Glutamatergic neuron (in vitro differentiated cells): Measurements from ENCODE around the gene ATP6V1B1. TPM values are rescaled to one million over a fixed set of nuclear protein-coding genes. Genes with fewer than 3 reads are reported as not detected.
A peak's percentile ranks its signal among the peaks of the same experiment; 100 is the strongest.

Experiments used
- DNase-seq: peaks from one replicate; pipeline ENCODE4 v3.0.0; 2022
- H3K27ac Mint-ChIP-seq: one replicate; pipeline ENCODE4 v1.8.0; 2020; ENCODE audit warnings: mild to moderate bottlenecking, mixed read lengths, inconsistent platforms; ENCODE audit not compliant: unreplicated experiment
- H3K27me3 Mint-ChIP-seq: one replicate; pipeline ENCODE4 v1.8.0; 2020; ENCODE audit warnings: mild to moderate bottlenecking, moderate library complexity, mixed read lengths, inconsistent platforms; ENCODE audit not compliant: unreplicated experiment
- H3K36me3 Mint-ChIP-seq: one replicate; pipeline ENCODE4 v1.8.0; 2020; ENCODE audit warnings: mild to moderate bottlenecking, mixed read lengths, inconsistent platforms; ENCODE audit not compliant: unreplicated experiment
- H3K4me1 Mint-ChIP-seq: one replicate; pipeline ENCODE4 v1.8.0; 2020; ENCODE audit warnings: mild to moderate bottlenecking, low read depth, mixed read lengths, inconsistent platforms; ENCODE audit not compliant: unreplicated experiment
- H3K4me3 Mint-ChIP-seq: one replicate; pipeline ENCODE4 v1.8.0; 2020; ENCODE audit warnings: mild to moderate bottlenecking, mixed read lengths, inconsistent platforms; ENCODE audit not compliant: unreplicated experiment
- H3K9me3 Mint-ChIP-seq: one replicate; pipeline ENCODE4 v1.8.0; 2020; ENCODE audit warnings: mild to moderate bottlenecking, moderate library complexity, mixed read lengths, inconsistent platforms; ENCODE audit not compliant: unreplicated experiment
- total RNA-seq: library from RNA; stranded (reverse); fragmentation: NEBNext Ultra II Directional; extraction: Animal tissue kit (Norgen Biotek cat#: 25700); gene quantifications from one replicate; pipeline ENCODE4 v1.2.1, GENCODE V29; 2021; ENCODE audit not compliant: unreplicated experiment
- TF ChIP-seq, protein P1 (sequence below): fragments of 200-600 bp; sonication (generic); IDR thresholded peaks from one replicate; pipeline ENCODE4 v1.5.0; 2021; ENCODE audit not compliant: partially characterized antibody, unreplicated experiment

Gene ATP6V1B1
- total RNA-seq, 1 donor from 2014 or later, result not detected

DNA sequence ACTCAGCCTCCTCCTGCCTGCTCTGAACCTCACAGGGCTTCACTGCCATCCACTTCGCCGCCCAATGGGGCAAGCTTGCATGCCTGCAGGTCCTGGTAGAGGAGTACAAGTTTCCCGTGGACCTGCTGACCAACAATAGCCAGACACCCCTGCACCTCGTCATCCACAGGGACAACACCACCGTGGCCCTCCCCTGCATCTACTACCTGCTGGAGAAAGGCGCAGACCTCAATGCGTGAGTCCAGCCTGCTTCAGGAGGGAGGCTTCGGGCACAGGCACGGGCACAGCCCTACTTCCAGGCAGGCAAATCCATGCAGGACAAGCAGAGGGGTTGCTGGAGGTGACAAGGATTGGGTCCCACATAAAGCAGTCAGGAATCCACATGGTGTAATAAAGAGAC, 43.9 kb downstream of the ATP6V1B1 start:
- no peaks in the 10 kb centered on the region for H3K36me3 Mint-ChIP-seq
- no peak for DNase-seq
- H3K9me3 Mint-ChIP-seq, result peaks cover 11% of the 10 kb centered on the region
- H3K4me3 Mint-ChIP-seq, result peak overlapping the region; percentile 79
- H3K27me3 Mint-ChIP-seq, result peaks cover 5% of the 10 kb centered on the region
- H3K27ac Mint-ChIP-seq, result peak overlapping the region; percentile 82
- H3K4me1 Mint-ChIP-seq, result peaks cover 16% of the 10 kb centered on the region
- TF ChIP-seq, protein P1, sequence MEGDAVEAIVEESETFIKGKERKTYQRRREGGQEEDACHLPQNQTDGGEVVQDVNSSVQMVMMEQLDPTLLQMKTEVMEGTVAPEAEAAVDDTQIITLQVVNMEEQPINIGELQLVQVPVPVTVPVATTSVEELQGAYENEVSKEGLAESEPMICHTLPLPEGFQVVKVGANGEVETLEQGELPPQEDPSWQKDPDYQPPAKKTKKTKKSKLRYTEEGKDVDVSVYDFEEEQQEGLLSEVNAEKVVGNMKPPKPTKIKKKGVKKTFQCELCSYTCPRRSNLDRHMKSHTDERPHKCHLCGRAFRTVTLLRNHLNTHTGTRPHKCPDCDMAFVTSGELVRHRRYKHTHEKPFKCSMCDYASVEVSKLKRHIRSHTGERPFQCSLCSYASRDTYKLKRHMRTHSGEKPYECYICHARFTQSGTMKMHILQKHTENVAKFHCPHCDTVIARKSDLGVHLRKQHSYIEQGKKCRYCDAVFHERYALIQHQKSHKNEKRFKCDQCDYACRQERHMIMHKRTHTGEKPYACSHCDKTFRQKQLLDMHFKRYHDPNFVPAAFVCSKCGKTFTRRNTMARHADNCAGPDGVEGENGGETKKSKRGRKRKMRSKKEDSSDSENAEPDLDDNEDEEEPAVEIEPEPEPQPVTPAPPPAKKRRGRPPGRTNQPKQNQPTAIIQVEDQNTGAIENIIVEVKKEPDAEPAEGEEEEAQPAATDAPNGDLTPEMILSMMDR, result no peak

- Mint-ChIP-seq H3K4me3 (no peak overlapping the region), H3K27me3 (peaks cover 5% of the 10 kb centered on the region)
- no peak for DNase-seq
These were observed 45.7 kb downstream of the ATP6V1B1 start for GRCh38 chr2:70981421-70981820.

DNA sequence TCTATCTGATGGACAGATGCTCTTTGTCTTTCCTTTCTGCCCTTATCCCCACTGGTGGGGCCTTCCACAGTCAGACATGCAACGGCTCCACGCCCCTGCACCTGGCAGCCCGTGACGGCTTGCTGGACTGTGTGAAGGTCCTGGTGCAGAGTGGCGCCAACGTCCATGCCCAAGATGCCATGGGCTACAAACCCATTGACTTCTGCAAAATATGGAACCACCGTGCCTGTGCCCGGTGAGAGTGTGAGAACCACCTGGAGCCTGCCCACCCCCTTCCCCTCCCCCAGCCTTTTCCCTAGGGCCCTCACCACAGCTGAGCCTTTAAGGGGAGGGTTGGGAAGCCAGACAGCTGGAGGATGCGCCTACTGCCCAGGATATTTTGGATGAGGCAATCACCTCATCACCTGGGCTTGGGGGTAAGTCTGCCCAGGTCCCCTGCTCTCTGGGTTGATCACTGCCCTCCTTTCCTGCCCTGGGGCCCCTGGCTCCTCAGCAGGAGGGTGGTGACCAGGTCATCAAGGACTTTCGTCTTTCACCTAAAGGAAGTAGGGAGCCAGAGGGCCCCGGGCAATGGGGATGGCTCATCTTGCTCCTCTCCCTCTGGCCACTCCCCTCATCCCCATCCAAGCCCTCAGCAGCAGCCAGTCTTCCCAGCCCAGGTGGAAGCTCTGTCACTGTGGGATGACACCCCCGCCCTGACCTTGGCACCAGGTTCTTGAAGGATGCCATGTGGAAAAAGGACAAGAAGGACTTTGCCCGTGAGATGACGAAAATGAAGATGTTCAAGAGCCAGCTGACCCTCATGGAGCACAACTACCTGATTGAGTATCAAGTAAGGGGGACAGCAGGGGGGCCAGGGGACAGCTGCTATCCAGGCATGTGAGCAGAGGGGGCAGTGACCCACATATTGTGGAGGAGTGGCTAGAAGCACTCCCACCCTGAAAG, 46.4 kb downstream of the ATP6V1B1 start:
- no peak overlapping the region for H3K4me3 Mint-ChIP-seq
- TF ChIP-seq, protein P1, result no peak
- H3K27ac Mint-ChIP-seq, result no peak overlapping the region
- H3K36me3 Mint-ChIP-seq, result peaks cover 5% of the 10 kb centered on the region
- no peak for DNase-seq
- peaks cover 5% of the 10 kb centered on the region for H3K27me3 Mint-ChIP-seq
- H3K4me1 Mint-ChIP-seq, result peaks cover 17% of the 10 kb centered on the region
- peaks cover 9% of the 10 kb centered on the region for H3K9me3 Mint-ChIP-seq

More at GRCh38 chr2:70981421-70981820, 45.7 kb downstream of the ATP6V1B1 start:
- TF ChIP-seq, protein P1, result no peak
- no peak overlapping the region for H3K27ac Mint-ChIP-seq
- H3K4me1 Mint-ChIP-seq, result peaks cover 17% of the 10 kb centered on the region
- H3K36me3 Mint-ChIP-seq, result peaks cover 5% of the 10 kb centered on the region
- peaks cover 11% of the 10 kb centered on the region for H3K9me3 Mint-ChIP-seq

DNA sequence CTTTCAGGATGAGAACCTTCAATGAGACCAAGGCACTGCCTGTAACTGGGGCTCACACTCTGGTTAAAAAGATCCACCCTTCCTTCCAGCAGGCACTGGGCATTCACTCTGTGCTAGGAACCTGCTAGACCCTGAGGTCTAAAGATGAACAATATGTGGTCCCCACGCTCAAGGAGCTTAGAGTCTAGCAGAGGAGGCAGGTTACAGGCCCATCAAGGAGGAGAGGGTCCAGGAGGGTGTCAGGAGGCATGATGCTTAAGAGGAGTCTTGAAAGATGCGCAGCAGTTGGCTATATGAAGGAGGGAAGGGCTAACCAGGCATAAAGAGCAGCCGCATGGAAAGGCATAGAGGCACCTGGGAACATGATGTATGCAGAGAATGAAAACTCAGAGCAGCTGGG, 47.3 kb downstream of the ATP6V1B1 start:
- DNase-seq, result no peak
- H3K27me3 Mint-ChIP-seq, result peaks cover 5% of the 10 kb centered on the region
- peak overlapping the region; percentile 6 for H3K4me3 Mint-ChIP-seq
- peaks cover 8% of the 10 kb centered on the region for H3K9me3 Mint-ChIP-seq
- peaks cover 14% of the 10 kb centered on the region for H3K4me1 Mint-ChIP-seq
- no peak overlapping the region for H3K27ac Mint-ChIP-seq
- TF ChIP-seq, protein P1, result no peak
- peaks cover 5% of the 10 kb centered on the region for H3K36me3 Mint-ChIP-seq

GRCh38 chr2:70983506-70984227, 48.0 kb downstream of the ATP6V1B1 start:
- Mint-ChIP-seq H3K27ac (no peak overlapping the region), H3K9me3 (peaks cover 5% of the 10 kb centered on the region), H3K4me1 (peaks cover 14% of the 10 kb centered on the region), H3K27me3 (peaks cover 2% of the 10 kb centered on the region), H3K4me3 (no peak overlapping the region), H3K36me3 (peaks cover 9% of the 10 kb centered on the region)
- TF ChIP-seq, protein P1, result no peak
- no peak for DNase-seq
